ENCODE measurements around the gene ATP13A4. TPM values are rescaled to one million over a fixed set of nuclear protein-coding genes. Genes with fewer than 3 reads are reported as not detected.

The ATP13A4 gene
- total and polyA plus RNA-seq, 4 experiments from 2014 or later: 0.25 to 3.0 (median 2.3) TPM; not detected in 1

DNA sequence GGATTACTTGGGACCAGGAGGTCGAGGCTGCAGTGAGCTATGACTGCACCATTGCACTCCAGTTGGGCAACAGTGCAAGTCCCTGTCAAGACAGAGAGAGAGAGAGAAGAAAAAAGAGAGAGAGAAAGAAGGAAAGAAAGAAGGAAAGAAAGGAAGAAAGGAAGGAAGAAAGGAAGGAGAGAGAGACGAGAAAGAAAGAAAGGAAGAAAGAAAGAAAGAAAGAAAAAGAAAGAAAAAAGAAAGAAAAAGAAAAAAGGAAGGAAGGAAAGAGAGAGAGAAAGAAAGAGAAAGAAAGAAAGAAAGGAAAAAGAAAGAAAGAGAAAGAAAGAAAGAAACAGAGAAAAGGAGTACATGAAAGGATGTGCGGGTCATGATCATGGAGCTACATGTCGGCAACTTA, 80.2 kb downstream of the ATP13A4 start:
- Histone ChIP-seq H3K27me3 (ENCODE audit: insufficient read depth, low read length) (no peaks in the 10 kb centered on the region), H3K4me3 (ENCODE audit: low read length in 2 of 2) (no peak overlapping the region), H3K36me3 (ENCODE audit: insufficient read depth, low read length) (no peaks in the 10 kb centered on the region), H3K4me1 (ENCODE audit: insufficient read depth, low read length) (no peaks in the 10 kb centered on the region), H3K9me3 (ENCODE audit: control insufficient read depth in 1 of 2, low read length in 2 of 2) (no peaks in the 10 kb centered on the region), H3K27ac (ENCODE audit: low read depth, low read length) (no peak overlapping the region)
- Mint-ChIP-seq H3K4me1 (no peaks in the 10 kb centered on the region), H3K9me3 (no peaks in the 10 kb centered on the region), H3K27me3 (peaks cover 3 to 4% of the 10 kb centered on the region in 2 donors), H3K36me3 (peaks cover 0 to 4% of the 10 kb centered on the region in 2 donors), H3K27ac (no peak overlapping the region), H3K4me3 (no peak overlapping the region)
- intact Hi-C loops (cut with micrococcal nuclease): no loop called here
- DNase-seq: no peak
- POLR2A ChIA-PET (ENCODE audit: partially characterized antibody): no interaction called here
- CTCF ChIA-PET (ENCODE audit: partially characterized antibody): interaction anchor here (0.7 kb wide), 1 partner anchor 15 kb away, joined by 4 read pairs; no protein-coding TSS in a partner anchor

GRCh38 chr3:193470710-193471109, 84.0 kb downstream of the ATP13A4 start:
- ChIA-PET POLR2A (ENCODE audit: partially characterized antibody) (no interaction called here), CTCF (ENCODE audit: partially characterized antibody) (no interaction called here)
- intact Hi-C loops (cut with micrococcal nuclease): no loop called here
- peaks cover 0 to 4% of the 10 kb centered on the region in 2 donors for H3K36me3 Mint-ChIP-seq
- no peak overlapping the region for H3K27ac Mint-ChIP-seq
- no peak for DNase-seq
- Histone ChIP-seq H3K27me3 (ENCODE audit: insufficient read depth, low read length) (no peaks in the 10 kb centered on the region), H3K4me1 (ENCODE audit: insufficient read depth, low read length) (no peaks in the 10 kb centered on the region), H3K9me3 (ENCODE audit: control insufficient read depth in 1 of 2, low read length in 2 of 2) (no peaks in the 10 kb centered on the region), H3K36me3 (ENCODE audit: insufficient read depth, low read length) (no peaks in the 10 kb centered on the region), H3K4me3 (ENCODE audit: low read length in 2 of 2) (no peak overlapping the region), H3K27ac (ENCODE audit: low read depth, low read length) (no peak overlapping the region)
- H3K4me1 Mint-ChIP-seq: no peaks in the 10 kb centered on the region
- H3K4me3 Mint-ChIP-seq: no peak overlapping the region
- no peaks in the 10 kb centered on the region for H3K9me3 Mint-ChIP-seq
- H3K27me3 Mint-ChIP-seq: peaks cover 0 to 6% of the 10 kb centered on the region in 2 donors

DNA sequence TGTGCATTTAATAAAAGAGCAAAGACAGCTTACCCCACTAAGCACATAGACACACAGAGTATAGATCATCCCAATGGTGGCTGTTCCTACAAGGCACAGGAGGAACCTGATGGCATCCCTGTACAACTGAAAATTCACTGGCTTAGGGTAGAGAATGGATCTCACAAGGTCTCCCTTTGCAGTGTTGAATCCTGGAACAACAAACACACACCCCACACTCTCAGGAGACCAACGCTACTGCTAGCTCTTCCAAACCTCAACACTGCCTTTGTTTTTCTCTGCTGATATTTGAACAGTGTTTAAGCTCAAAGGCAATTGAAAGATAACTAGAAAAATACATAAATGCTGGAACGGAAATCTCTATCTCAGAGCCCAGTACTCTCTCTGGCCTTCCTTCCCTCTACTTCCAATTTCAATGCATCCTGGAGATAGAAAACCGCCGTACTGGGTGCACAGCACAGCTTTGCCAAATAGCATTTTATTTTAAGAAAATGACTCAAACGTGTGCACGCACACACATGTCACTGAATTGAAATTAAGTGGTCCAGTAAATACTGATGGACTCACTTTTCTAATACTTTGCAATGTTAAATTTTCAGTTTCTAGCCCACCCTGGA, 88.6 kb downstream of the ATP13A4 start:
- Histone ChIP-seq H3K9me3 (ENCODE audit: control insufficient read depth in 1 of 2, low read length in 2 of 2) (no peaks in the 10 kb centered on the region), H3K4me1 (ENCODE audit: insufficient read depth, low read length) (no peaks in the 10 kb centered on the region), H3K4me3 (ENCODE audit: low read length in 2 of 2) (no peak overlapping the region), H3K27me3 (ENCODE audit: insufficient read depth, low read length) (no peaks in the 10 kb centered on the region), H3K36me3 (ENCODE audit: insufficient read depth, low read length) (no peaks in the 10 kb centered on the region), H3K27ac (ENCODE audit: low read depth, low read length) (no peak overlapping the region)
- peaks cover 0 to 4% of the 10 kb centered on the region in 2 donors for H3K36me3 Mint-ChIP-seq
- peaks cover 4 to 5% of the 10 kb centered on the region in 2 donors for H3K27me3 Mint-ChIP-seq
- no peaks in the 10 kb centered on the region for H3K9me3 Mint-ChIP-seq
- H3K4me3 Mint-ChIP-seq: no peak overlapping the region
- H3K27ac Mint-ChIP-seq: no peak overlapping the region
- H3K4me1 Mint-ChIP-seq: peaks cover 2 to 7% (median 4%) of the 10 kb centered on the region in 4 donors
- POLR2A ChIA-PET (ENCODE audit: partially characterized antibody): no interaction called here
- DNase-seq: no peak
- CTCF ChIA-PET (ENCODE audit: partially characterized antibody): no interaction called here
- intact Hi-C loops (cut with micrococcal nuclease): loop anchor here (10.0 kb wide), 1 partner anchor 849 kb away; no protein-coding TSS in a partner anchor

- intact Hi-C loops (cut with micrococcal nuclease): loop anchor here (10.0 kb wide), 1 partner anchor 850 kb away; no protein-coding TSS in a partner anchor
- POLR2A ChIA-PET (ENCODE audit: partially characterized antibody): no interaction called here
These were observed 89.8 kb downstream of the ATP13A4 start for GRCh38 chr3:193464889-193465288.

GRCh38 chr3:193457526-193457925, 97.2 kb downstream of the ATP13A4 start:
- no peak overlapping the region for H3K27ac ChIP-seq (ENCODE audit: low read depth, low read length)
- Mint-ChIP-seq H3K9me3 (no peaks in the 10 kb centered on the region), H3K36me3 (peaks cover 0 to 7% of the 10 kb centered on the region in 2 donors), H3K27ac (no peak overlapping the region), H3K4me1 (peaks cover 2 to 7% (median 4%) of the 10 kb centered on the region in 4 donors), H3K27me3 (peaks cover 0 to 2% of the 10 kb centered on the region in 2 donors), H3K4me3 (no peak overlapping the region)
- ChIA-PET POLR2A (ENCODE audit: partially characterized antibody) (no interaction called here), CTCF (ENCODE audit: partially characterized antibody) (no interaction called here)
- intact Hi-C loops (cut with micrococcal nuclease): no loop called here
- no peak overlapping the region for H3K4me3 ChIP-seq (ENCODE audit: low read length in 2 of 2)
- no peaks in the 10 kb centered on the region for H3K4me1 ChIP-seq (ENCODE audit: insufficient read depth, low read length)
- H3K9me3 ChIP-seq (ENCODE audit: control insufficient read depth in 1 of 2, low read length in 2 of 2): no peaks in the 10 kb centered on the region
- no peaks in the 10 kb centered on the region for H3K27me3 ChIP-seq (ENCODE audit: insufficient read depth, low read length)
- DNase-seq: no peak
- no peaks in the 10 kb centered on the region for H3K36me3 ChIP-seq (ENCODE audit: insufficient read depth, low read length)

More at GRCh38 chr3:193464889-193465288, 89.8 kb downstream of the ATP13A4 start:
- DNase-seq: no peak
- Histone ChIP-seq H3K4me1 (ENCODE audit: insufficient read depth, low read length) (no peaks in the 10 kb centered on the region), H3K27ac (ENCODE audit: low read depth, low read length) (no peak overlapping the region), H3K4me3 (ENCODE audit: low read length in 2 of 2) (no peak overlapping the region), H3K9me3 (ENCODE audit: control insufficient read depth in 1 of 2, low read length in 2 of 2) (no peaks in the 10 kb centered on the region), H3K36me3 (ENCODE audit: insufficient read depth, low read length) (no peaks in the 10 kb centered on the region), H3K27me3 (ENCODE audit: insufficient read depth, low read length) (no peaks in the 10 kb centered on the region)
- H3K4me3 Mint-ChIP-seq: no peak overlapping the region
- peaks cover 0 to 1% of the 10 kb centered on the region in 2 donors for H3K36me3 Mint-ChIP-seq
- H3K9me3 Mint-ChIP-seq: no peaks in the 10 kb centered on the region
- H3K27ac Mint-ChIP-seq: no peak overlapping the region
- peaks cover 2 to 7% (median 4%) of the 10 kb centered on the region in 4 donors for H3K4me1 Mint-ChIP-seq
- CTCF ChIA-PET (ENCODE audit: partially characterized antibody): no interaction called here
- H3K27me3 Mint-ChIP-seq: peaks cover 5% of the 10 kb centered on the region in 2 donors

DNA sequence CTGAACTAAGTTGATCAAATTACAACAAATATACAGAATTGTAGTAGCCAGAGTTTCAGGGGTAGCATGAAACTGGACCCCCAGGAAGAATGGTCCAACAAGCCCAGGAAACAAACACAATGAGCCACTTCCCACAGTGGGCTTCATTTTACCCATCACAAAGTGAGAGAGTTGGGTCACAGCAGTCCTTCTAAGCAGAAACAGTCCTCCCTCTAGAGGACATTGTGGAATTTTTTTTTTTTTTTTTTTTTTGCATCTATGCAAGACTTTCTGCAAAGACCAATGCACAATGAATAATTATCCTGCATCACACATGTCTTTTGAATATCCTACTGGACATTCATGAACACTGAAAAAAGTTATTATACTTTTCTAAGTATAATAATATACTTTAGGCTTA, 102.4 kb downstream of the ATP13A4 start:
- no peaks in the 10 kb centered on the region for H3K4me1 ChIP-seq (ENCODE audit: insufficient read depth, low read length)
- no peaks in the 10 kb centered on the region for H3K27me3 Mint-ChIP-seq
- ChIA-PET POLR2A (ENCODE audit: partially characterized antibody) (no interaction called here), CTCF (ENCODE audit: partially characterized antibody) (no interaction called here)
- H3K27ac Mint-ChIP-seq: no peak overlapping the region
- intact Hi-C loops (cut with micrococcal nuclease): no loop called here
- no peaks in the 10 kb centered on the region for H3K9me3 ChIP-seq (ENCODE audit: control insufficient read depth in 1 of 2, low read length in 2 of 2)
- H3K9me3 Mint-ChIP-seq: no peaks in the 10 kb centered on the region
- H3K4me1 Mint-ChIP-seq: no peaks in the 10 kb centered on the region
- no peaks in the 10 kb centered on the region for H3K36me3 ChIP-seq (ENCODE audit: insufficient read depth, low read length)
- H3K4me3 Mint-ChIP-seq: no peak overlapping the region
- no peak overlapping the region for H3K4me3 ChIP-seq (ENCODE audit: low read length in 2 of 2)
- no peak overlapping the region for H3K27ac ChIP-seq (ENCODE audit: low read depth, low read length)
- no peak for DNase-seq
- H3K36me3 Mint-ChIP-seq: peaks cover 0 to 10% of the 10 kb centered on the region in 2 donors
- H3K27me3 ChIP-seq (ENCODE audit: insufficient read depth, low read length): no peaks in the 10 kb centered on the region

GRCh38 chr3:193451902-193452301, 102.8 kb downstream of the ATP13A4 start:
- Mint-ChIP-seq H3K4me1 (no peaks in the 10 kb centered on the region), H3K27me3 (no peaks in the 10 kb centered on the region), H3K36me3 (peaks cover 0 to 10% of the 10 kb centered on the region in 2 donors), H3K27ac (no peak overlapping the region), H3K4me3 (no peak overlapping the region), H3K9me3 (no peaks in the 10 kb centered on the region)
- intact Hi-C loops (cut with micrococcal nuclease): no loop called here
- DNase-seq: no peak
- no peak overlapping the region for H3K27ac ChIP-seq (ENCODE audit: low read depth, low read length)
- H3K4me1 ChIP-seq (ENCODE audit: insufficient read depth, low read length): no peaks in the 10 kb centered on the region
- H3K4me3 ChIP-seq (ENCODE audit: low read length in 2 of 2): no peak overlapping the region
- no peaks in the 10 kb centered on the region for H3K36me3 ChIP-seq (ENCODE audit: insufficient read depth, low read length)
- H3K27me3 ChIP-seq (ENCODE audit: insufficient read depth, low read length): no peaks in the 10 kb centered on the region
- CTCF ChIA-PET (ENCODE audit: partially characterized antibody): no interaction called here
- no peaks in the 10 kb centered on the region for H3K9me3 ChIP-seq (ENCODE audit: control insufficient read depth in 1 of 2, low read length in 2 of 2)
- POLR2A ChIA-PET (ENCODE audit: partially characterized antibody): no interaction called here
